ENCODE data around the gene DST. TPM values are rescaled to one million over a fixed set of nuclear protein-coding genes. Genes with fewer than 3 reads are reported as not detected.
"Not testable (repeated sequence)": the region's sequence is repeated elsewhere in the genome, so short reads cannot be mapped to it uniquely, and the experiment has no call there.

Gene DST
- total RNA-seq, 1 donor from 2014 or later: 243 TPM

DNA sequence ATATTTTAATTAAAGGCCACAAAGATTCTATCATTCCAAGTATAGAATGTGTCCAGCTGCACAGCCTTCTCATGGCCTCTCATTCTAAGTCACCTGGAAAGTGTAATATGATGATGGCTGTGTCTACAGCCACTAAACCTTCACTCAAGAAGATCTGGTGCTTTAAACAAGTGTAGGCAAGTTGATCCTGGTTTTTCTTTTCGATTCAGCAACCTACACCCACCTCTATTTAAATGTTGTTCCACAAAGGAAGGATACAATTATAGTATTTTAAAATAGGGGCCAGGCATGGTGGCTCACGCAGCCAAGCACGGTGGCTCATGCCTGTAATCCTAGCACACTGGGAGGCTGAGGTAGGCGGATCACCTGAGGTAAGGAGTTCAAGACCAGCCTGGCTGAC is 25.5 kb upstream of the DST start:
- DNase-seq (ENCODE audit: missing footprints) (no peak), ATAC-seq (no peak)
- intact Hi-C loops (cut with DNase I): no loop called here

DNA sequence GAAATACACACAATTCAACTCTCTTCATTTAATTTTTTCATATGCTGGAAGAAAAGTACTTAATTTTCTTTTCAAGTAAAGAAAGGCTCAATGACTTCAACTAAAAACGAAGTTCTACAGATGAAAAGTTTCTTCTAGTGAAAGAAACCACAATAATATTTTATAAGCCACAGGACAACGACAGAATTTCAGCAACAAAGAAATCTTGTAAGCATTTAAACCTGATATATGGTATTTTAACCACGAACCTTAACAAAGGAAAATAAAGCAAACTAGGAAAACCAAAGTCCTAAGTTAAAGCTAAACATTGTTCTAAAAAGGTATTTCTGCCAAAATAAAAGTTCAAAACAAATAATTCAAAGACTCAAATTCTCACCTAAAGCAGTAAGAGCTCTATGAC is 24.6 kb upstream of the DST start:
- ATAC-seq (no peak), DNase-seq (ENCODE audit: missing footprints) (no peak)
- intact Hi-C loops (cut with DNase I): no loop called here

DNA sequence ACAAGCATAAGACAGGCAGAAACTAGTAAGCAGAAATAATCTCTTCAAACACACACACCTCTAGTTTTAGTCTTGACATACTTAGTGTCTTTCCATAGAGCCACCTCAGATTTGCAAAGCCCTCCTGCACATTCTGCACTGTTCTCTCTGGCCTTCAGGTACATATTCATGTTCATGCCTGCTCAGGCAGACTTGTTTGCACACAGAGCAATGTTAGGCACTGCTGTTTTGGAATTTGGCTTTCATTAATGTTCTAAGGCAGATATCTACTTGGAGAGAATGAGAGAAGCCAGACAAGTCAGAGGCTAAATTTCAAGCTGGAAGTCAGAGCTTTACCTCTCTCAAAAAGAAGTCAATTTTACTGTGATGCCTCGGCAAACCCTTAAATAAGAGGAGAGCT is 21.3 kb upstream of the DST start:
- intact Hi-C loops (cut with DNase I): no loop called here
- ATAC-seq (peak; percentile 69), DNase-seq (ENCODE audit: missing footprints) (no peak)

DNA sequence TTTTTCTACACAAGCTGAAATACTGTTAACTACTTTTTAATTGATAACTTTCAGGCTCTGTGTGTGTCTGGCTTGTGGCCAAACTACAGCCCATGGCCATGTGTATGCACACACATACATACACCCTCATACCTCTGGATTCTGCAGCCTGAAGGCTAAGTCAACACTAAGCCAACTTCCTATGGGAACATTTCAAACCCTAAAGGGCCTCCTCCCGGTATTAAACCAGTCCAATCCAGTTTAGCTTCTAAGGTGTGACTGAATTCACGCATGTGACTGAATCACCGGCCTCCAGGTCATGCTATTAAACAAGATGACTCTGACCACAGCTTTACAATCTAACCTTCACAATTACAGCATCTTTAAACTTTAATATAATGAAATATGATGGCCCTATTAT is 20.7 kb upstream of the DST start:
- intact Hi-C loops (cut with DNase I): no loop called here
- no peak for DNase-seq (ENCODE audit: missing footprints)
- no peak for ATAC-seq

DNA sequence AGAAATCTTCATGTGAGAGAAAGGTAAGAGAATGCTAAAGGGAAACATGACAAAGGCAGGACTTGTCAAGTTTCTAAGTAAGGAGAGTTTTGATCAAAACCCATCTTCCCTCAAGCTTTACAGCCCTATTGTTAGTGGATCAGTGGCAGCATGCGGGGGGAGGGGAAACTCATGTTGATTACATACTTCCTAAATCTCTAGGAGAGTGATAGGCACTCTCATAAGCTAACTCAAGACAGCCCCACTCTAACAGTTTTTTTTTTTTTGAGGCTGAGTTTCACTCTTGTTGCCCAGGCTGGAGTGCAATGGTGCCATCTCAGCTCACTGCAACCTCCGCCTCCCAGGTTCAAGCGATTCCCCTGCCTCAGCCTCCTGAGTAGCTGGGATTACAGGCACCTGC is 18.6 kb upstream of the DST start:
- ATAC-seq; DNase-seq (ENCODE audit: missing footprints); intact Hi-C loops (cut with DNase I): not testable (repeated sequence)

DNA sequence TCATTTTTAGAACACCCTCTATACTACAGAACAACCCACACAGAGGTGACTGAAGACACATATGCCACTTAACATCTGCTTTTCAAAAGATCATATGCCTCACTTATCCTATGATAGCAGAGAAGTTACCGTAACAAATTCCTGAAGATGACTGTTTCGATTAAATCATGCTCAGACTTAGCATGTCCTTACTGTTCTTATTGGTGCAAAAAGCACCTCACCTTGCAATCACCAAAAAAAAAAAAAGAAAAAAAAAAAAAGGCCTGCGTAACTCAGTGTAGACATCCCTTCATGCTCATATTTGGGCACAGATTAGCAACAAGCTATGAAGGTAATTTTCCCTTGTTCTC is 17.7 kb upstream of the DST start:
- intact Hi-C loops (cut with DNase I): no loop called here
- DNase-seq (ENCODE audit: missing footprints) (no peak), ATAC-seq (no peak)

DNA sequence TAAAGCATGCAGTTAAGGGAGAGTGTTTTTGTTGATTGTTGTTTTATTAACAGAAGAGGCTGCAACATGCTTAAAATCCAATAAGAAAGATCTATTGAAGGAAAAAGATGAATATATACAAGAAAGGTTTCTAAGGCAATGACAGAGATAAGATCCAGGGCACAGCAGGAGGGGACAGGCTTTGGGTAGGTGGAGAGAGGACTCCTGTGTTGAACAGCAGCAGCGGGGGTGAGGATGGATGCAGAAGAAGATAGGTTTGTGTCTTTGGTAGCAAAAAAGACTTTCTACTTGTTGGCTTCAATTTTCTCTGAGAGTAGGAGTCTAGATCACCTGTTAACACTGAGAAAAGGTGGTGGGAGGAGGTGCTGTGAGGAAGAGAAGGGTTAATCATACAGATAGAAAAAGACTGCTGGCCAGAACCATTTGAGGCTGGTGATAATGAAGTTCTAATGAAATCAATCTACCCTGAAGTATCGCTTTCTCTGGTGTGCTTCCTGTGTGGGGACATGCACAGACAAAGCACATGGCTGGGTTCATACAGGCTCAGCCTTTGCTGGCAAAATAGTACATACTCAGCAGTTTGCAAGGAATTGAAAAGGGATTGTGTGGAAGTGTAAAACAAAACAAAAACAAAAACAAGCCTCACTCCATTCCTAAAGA is 17.2 kb upstream of the DST start:
- DNase-seq (ENCODE audit: missing footprints): no peak
- no peak for ATAC-seq
- intact Hi-C loops (cut with DNase I): no loop called here

DNA sequence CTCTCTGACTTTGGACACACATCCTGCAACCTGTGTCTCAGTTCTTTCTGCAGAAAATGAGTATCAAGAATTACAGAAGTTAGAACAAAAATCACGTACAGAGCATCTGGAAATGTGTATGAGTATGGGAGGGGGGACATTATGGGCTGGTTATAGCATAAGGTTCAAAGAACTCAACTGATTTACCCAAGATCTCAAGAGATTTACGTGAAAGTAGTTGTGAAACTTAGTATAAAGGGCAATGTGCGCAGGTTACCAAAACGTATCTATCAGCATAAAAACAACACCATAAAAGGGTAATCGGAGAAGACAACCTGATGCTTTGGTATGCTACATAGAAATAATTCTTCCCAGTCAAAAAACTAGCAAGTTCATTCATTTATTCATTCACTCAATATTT is 15.6 kb upstream of the DST start:
- DNase-seq (ENCODE audit: missing footprints) (no peak), ATAC-seq (no peak)
- intact Hi-C loops (cut with DNase I): no loop called here

DNA sequence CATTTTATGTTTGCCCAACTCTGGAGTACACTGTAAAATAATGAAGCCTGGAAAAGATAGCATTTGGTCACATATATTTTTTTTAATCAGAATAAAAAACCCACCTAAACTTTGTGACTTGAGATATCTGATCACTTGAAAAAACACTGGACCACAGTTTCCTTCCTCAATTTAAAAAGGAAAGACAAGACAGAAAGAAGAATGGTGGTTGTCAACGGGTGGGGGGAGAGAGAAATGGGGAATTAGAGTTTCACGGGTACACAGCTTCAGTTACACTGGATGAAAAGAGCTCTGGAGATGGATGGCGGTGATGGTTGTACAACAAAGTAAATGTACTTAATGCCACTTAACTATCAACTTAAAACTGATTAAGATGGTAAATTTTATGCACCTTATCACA is 14.7 kb upstream of the DST start:
- DNase-seq (ENCODE audit: missing footprints) (no peak), ATAC-seq (no peak)
- intact Hi-C loops (cut with DNase I): no loop called here

DNA sequence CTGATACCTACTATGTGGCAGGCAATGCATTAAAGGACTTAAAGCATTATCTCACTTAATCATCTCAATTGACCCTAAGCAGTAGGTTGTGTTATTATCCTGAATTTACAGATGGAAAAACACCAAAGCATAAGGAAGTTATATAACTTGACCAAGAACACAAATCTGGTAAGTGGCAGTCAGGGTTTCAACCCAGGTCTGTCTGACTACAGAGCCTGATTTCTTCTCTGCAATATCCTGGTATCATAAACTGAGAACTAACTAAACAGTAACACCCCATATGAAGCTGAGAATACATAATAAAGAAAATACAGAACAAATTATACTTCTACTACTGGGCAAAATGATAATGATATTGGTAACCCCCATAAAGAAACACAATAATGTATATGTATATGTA is 13.8 kb upstream of the DST start:
- intact Hi-C loops (cut with DNase I): no loop called here
- DNase-seq (ENCODE audit: missing footprints): no peak
- no peak for ATAC-seq

DNA sequence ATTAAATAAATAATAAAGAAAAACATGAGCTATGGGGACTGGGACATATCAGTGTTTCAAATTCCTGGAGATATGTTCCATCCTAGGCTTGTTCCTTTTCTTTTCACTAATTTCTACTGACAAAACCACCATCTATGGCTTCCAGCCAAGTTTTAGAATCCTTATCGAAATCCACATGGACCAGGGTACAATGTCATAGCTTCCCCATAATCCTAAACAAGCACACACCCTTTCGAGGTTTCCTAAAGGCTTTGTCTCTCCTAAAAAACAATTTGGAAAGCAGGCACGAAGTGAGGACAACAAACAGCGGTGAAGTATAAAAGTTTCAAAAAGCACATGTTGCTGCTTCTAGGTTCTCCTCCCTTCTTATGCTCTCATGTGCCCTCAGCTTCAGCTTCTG is 13.3 kb upstream of the DST start:
- ATAC-seq (no peak), DNase-seq (ENCODE audit: missing footprints) (no peak)
- intact Hi-C loops (cut with DNase I): no loop called here

DNA sequence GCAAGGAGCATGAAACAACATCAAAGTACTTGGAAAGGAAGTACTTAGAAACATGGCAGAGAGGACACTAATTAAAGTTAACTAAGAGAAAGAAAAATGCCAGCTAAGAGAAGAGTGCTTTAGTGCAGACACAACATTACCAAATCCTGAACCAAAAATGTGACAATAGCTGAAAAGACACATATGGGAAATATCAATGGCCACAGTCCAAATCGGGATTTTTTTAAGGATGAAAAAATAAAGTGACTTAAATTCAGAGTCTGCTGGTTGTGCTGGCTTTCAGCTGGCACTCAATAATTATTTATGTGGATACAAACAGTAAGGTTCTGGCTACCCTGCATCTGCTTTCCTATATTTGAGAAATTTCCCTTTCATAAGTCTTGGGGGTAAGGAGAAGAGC is 12.6 kb upstream of the DST start:
- intact Hi-C loops (cut with DNase I): no loop called here
- no peak for DNase-seq (ENCODE audit: missing footprints)
- ATAC-seq: no peak

DNA sequence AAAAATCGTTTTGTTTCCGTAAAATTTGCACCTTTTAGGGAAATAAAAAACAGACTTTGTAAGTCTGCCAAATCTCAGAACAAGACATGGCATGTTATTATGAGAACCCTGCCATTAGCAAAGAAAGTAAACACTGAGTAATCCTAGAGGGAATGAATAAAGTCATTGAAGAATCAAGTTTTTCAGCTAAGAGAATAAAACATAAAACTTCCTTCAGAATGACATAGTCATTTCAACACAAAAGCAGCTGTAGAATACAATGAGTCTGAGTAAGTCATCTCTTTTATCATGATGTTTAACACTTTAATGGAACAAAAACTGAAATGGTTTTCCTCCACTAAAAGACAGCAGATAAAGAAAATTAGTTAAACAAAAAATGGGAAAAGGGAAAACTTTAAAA is 10.3 kb upstream of the DST start:
- intact Hi-C loops (cut with DNase I): no loop called here
- ATAC-seq: peak; percentile 44
- DNase-seq (ENCODE audit: missing footprints): no peak

DNA sequence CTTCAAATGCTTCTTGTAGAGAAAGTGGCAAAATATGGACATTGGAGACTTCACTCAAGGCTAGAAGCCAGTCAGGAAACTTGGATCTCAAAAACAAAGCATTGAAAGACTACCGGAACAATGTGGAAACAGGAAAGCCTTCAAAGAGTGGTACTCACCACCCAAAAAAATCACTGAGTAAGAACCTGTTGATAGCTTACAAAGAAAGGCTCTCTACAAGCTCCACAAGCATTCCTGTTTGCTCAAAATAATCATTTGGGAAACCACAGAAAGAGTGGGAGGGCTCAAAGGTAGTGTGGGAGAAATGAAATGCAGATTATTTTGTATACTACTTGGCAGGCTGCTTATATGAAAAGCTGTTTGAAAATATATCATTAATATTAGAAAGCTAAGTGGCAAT is 9.5 kb upstream of the DST start:
- intact Hi-C loops (cut with DNase I): no loop called here
- no peak for DNase-seq (ENCODE audit: missing footprints)
- ATAC-seq: no peak

DNA sequence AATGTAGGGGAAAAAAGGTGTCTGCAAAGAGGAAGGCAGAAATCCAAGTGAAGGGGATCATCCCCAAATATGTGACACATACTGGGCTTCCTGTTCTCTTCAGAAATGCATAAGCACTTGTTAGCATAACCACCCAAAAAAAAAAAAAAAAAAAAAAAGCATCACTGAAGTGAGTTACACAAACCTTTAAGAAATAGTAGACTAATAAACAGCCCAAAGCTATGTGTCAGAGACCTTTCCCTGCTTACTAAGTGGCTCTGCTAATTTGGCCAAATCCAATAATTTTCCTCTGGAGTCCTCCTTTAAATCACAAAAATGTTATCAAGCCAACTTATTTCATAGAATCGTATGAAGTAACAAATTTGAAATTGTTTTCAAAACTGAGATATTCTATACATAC is 7.5 kb upstream of the DST start:
- DNase-seq (ENCODE audit: missing footprints) (no peak), ATAC-seq (no peak)
- intact Hi-C loops (cut with DNase I): no loop called here

DNA sequence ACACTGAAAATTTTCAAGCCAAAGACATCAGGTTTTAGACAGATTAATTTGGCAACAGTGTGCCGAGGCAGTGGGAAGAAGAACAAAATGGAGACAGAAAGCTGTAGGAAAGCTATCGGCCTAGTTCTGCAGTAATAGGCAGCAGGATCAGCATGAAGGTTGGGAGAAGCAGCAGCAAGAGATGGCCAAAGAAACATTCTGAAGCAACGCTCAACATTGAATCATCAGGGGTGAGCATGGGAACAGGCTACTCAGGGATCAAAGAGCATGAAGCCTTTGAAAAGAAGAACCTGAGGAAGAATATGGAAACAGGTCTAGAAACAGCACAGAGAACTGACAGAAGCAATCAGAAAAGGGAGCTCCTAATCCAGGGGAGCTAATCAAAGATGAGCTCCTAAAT is 7.1 kb upstream of the DST start:
- intact Hi-C loops (cut with DNase I): loop anchor here (2.0 kb wide), 1 partner anchor 43 kb away; no protein-coding TSS in a partner anchor
- DNase-seq (ENCODE audit: missing footprints) (no peak), ATAC-seq (no peak)

DNA sequence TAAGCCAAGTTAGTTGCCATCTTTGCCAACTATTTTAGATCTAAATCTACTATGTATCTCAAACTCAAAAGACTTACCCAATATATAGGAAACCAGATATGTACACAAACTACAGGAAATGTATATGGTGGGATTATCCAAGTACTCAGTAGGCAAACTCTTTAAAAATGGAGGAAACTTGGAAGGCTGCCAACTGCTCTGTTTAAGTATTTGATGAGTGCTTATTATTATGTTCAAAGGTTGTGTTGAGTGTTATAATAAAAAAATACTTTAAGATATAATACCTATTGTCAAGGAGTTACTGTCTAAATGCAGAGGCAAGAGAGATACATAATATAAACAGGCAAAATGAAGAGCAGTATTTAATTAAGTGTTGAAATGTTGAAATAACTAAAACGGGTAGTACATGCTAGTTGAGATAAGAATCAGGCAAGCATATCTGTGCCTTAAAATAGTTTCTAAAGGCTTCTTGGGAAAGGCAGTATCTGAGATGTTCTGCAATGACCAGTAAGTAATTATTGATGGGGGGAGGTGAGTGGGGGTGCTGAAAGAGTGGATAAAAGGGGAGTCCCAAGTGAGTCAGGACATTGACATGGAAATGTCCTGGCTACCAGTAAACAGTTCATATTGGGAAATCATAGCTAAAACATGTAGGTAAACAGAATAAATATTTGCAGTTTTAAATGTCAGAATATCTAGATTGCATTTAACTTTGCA is 6.5 kb upstream of the DST start:
- ATAC-seq: no peak
- intact Hi-C loops (cut with DNase I): loop anchor here (2.0 kb wide), 1 partner anchor 44 kb away; no protein-coding TSS in a partner anchor

DNA sequence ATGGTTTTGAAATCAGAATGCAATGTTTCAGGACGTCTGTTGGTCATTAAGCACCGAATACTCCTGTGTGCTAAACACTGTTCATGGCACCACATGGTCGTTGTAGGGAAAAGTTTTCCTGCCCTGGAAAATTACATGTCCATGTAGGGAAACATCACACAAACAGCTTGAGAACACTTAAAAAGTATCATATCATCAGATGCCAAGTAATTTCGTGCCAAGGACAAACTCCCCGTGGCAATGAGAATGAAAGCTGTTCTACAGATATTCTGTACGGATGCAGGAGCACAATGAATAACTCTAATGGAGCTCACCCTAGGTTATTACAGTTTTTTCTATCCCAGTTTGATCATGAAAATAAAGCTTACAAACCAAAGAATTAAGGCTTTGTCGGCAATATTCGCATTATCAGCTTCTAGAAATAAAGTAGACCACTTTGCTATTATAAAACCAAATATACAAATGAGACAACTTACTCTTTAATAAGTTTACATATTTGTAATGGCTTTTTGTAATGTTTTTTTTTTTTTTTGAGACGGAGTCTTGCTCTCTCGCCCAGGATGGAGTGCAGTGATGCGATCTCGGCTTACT is 4.6 kb upstream of the DST start:
- peak; percentile 31 for ATAC-seq
- intact Hi-C loops (cut with DNase I): no loop called here
- DNase-seq (ENCODE audit: missing footprints): no peak

More for the DNA sequence above, 6.5 kb upstream of the DST start:
- no peak for DNase-seq (ENCODE audit: missing footprints)

DNA sequence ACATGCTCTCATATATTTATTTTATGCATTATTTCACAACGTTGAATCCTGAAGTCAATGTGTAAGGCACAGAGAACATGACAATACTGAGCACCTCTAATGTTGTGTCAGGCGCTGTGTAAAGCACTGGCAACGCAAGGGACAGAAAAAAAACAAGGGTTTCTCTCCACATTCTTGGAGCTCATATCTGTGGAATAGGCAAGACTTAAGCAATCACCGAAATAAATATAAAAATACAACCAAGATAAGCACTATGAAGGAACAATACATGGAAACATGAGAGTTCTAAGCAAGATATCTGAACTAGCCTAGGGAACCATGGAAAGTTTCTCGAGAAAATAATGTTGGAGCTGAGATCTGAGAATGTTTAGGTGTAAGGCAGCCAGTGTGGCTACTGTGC is 1.7 kb upstream of the DST start:
- intact Hi-C loops (cut with DNase I): loop anchor here (5.0 kb wide), 1 partner anchor 108 kb away; no protein-coding TSS in a partner anchor
- DNase-seq (ENCODE audit: missing footprints): no peak
- no peak for ATAC-seq

DNA sequence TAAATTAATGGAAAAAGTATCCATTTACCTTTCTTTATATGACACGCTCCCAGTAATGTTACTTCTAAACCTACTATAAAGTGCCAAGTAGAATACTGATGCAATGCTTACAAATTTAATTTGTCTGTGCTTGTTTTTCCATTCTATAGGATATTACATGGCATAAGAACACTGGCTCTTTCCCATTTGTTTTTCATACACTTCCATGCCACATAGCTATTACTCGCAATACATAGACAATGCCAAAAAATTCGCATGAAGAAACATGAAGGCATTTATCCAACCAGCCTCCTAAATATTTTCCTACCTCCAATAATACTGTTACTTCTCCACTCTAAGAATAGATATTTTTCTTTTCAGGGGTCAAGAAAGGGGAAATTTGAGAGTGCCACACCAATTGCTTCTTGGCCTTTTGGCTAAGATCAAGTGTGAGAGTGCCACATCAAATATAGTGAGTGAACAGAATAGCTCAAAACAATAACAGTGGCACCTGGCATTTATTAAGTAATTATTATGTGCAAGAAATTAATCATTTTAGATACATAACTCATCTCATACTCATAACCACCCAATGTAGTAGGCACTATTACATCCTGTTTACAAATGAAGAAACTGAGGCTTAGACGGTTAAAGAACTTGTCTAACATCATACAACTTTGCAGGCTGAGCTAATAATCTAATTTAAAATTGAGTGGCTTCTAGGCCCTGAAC is 845 bp upstream of the DST start:
- DNase-seq (ENCODE audit: missing footprints): no peak
- intact Hi-C loops (cut with DNase I): loop anchor here (5.0 kb wide), 1 partner anchor 109 kb away; no protein-coding TSS in a partner anchor
- ATAC-seq: no peak
